Tibial artery (tissue), 4 donors: ENCODE data around the gene HSPBAP1.

Experiments
- DNase-seq, 2 donors: peaks; one replicate each; pipeline ENCODE4 v3.0.0-alpha.2; 2019
- H3K27ac ChIP-seq, 2 donors: fragments of 200-600 bp; sonication (generic) in 1 of 2; 1 replicate in 1 of 2; 2 replicates in 1 of 2; pipeline ENCODE4 v1.5.1; 2018 to 2019; ENCODE audit warnings: mild to moderate bottlenecking in 1 of 2
- H3K27me3 ChIP-seq, 2 donors: fragments of 200-600 bp; sonication (generic) in 1 of 2; one replicate each; pipeline versions ENCODE4 v1.5.1 to v1.6.0; 2016 to 2019
- H3K36me3 ChIP-seq, 3 donors: fragments of 200-600 bp; sonication (generic) in 2 of 3; one replicate each; pipeline ENCODE4 v1.5.1; 2016 to 2019; ENCODE audit warnings: mild to moderate bottlenecking in 2 of 3
- H3K4me1 ChIP-seq, 4 donors: fragments of 200-600 bp; sonication (generic) in 2 of 4; 1 replicate in 3 of 4; 2 replicates in 1 of 4; pipeline ENCODE4 v1.5.1; 2016 to 2019
- H3K4me3 ChIP-seq, 2 donors: fragments of 200-600 bp; sonication (generic) in 1 of 2; 1 replicate in 1 of 2; 2 replicates in 1 of 2; pipeline ENCODE4 v1.5.1; 2018 to 2019; ENCODE audit warnings: mild to moderate bottlenecking in 2 of 2
- H3K9me3 ChIP-seq, 3 donors: fragments of 200-600 bp; sonication (generic) in 1 of 3; one replicate each; pipeline ENCODE4 v1.5.1; 2016 to 2019
- intact Hi-C: fragments of 100-400 bp; cut with DNase I; formaldehyde crosslinking; loops from one replicate; pipeline ENCODE4 v1.15.0; 2023; ENCODE audit warnings: low total_unique reads
- TF ChIP-seq, protein P1 (sequence below), 2 experiments: fragments of 200-600 bp in 1 of 2; fragments of 450-650 bp in 1 of 2; IDR thresholded peaks; one replicate each; pipeline ENCODE4 v1.5.1; 2017 to 2019; ENCODE audit warnings: antibody characterized with exemption in 2 of 2, mild to moderate bottlenecking in 1 of 2, moderate library complexity in 1 of 2

Gene HSPBAP1

DNA sequence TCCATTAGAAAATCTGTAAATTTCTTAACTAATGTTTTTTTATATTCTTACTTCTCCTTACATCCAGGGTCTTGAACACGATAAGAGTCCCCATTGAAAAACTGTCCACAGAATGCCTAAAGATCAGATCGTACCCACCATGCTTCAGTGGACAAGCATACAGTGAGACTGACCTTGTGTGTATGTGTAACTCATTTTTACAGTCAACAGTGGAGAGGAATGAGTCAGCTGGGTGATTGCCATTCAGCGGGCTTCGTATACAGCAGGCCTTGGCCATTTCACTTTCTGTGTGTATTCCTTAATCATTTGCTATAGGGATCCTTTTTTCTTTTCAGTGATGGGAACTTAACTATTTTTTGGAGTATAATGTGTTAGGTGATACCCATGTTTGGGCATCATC lies 102.4 kb downstream of the HSPBAP1 start:
- H3K9me3 ChIP-seq: no peaks in the 10 kb centered on the region
- no peak for DNase-seq
- no peak overlapping the region for H3K27ac ChIP-seq
- intact Hi-C loops: no loop called here
- H3K36me3 ChIP-seq: peaks cover 37 to 52% (median 43%) of the 10 kb centered on the region in 3 donors
- TF ChIP-seq, protein P1, sequence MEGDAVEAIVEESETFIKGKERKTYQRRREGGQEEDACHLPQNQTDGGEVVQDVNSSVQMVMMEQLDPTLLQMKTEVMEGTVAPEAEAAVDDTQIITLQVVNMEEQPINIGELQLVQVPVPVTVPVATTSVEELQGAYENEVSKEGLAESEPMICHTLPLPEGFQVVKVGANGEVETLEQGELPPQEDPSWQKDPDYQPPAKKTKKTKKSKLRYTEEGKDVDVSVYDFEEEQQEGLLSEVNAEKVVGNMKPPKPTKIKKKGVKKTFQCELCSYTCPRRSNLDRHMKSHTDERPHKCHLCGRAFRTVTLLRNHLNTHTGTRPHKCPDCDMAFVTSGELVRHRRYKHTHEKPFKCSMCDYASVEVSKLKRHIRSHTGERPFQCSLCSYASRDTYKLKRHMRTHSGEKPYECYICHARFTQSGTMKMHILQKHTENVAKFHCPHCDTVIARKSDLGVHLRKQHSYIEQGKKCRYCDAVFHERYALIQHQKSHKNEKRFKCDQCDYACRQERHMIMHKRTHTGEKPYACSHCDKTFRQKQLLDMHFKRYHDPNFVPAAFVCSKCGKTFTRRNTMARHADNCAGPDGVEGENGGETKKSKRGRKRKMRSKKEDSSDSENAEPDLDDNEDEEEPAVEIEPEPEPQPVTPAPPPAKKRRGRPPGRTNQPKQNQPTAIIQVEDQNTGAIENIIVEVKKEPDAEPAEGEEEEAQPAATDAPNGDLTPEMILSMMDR (IDR thresholded peaks at IDR 0.05): no peak
- H3K4me3 ChIP-seq: no peak overlapping the region
- no peaks in the 10 kb centered on the region for H3K4me1 ChIP-seq
- no peaks in the 10 kb centered on the region for H3K27me3 ChIP-seq

DNA sequence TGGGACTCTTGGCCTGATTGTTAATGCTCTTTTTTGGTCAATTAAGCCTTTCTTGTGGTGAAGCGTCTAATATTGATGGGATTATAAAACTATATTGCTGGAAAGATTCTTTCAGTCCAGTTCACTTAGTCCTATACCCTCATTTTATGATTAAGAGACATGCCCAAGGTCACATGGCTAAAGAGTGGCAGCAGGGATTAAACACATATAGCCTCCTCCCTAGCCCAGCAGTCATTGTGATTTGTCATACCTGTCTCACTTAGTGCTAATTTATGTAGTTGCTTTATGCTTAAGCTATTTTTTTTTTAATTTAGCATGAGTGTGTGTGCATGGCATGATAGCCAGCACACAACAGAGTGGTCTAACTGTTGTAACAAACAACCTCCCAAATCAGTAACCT lies 103.5 kb downstream of the HSPBAP1 start:
- TF ChIP-seq, protein P1 (IDR thresholded peaks at IDR 0.05): no peak
- Histone ChIP-seq H3K4me1 (no peaks in the 10 kb centered on the region), H3K9me3 (no peaks in the 10 kb centered on the region), H3K4me3 (no peak overlapping the region), H3K27ac (no peak overlapping the region), H3K36me3 (peaks cover 28 to 55% (median 32%) of the 10 kb centered on the region in 3 donors), H3K27me3 (no peaks in the 10 kb centered on the region)
- DNase-seq: no peak
- intact Hi-C loops: no loop called here
